ENCODE data around the gene AACS.

GRCh38 chr12:125069616-125070015 lies 4.4 kb downstream of the AACS start:
- TF ChIP-seq CTCF (IDR thresholded peaks at IDR 0.05) (no peak), EZH2 (IDR thresholded peaks at IDR 0.05; ENCODE audit: borderline replicate concordance, insufficient read depth, low read depth, low read length, poor library complexity, severe bottlenecking) (no peak)
